ENCODE results near the gene PSMA8.

The PSMA8 gene

GRCh38 chr18:26226229-26227050 is 92.8 kb downstream of the PSMA8 start, which contains the start of gene TAF4B (continued):
- TF ChIP-seq ZBTB10 (tag by site-specific recombination; IDR thresholded peaks at IDR 0.05) (peak; percentile 72; the same call in 1 of the 2 replicates), ZNF664 (tag by site-specific recombination; IDR thresholded peaks at IDR 0.05) (no peak), HOXD13 (CRISPR knock-in tag; IDR thresholded peaks at IDR 0.05; ENCODE audit: borderline replicate concordance) (no peak), ZNF391 (tag by site-specific recombination; IDR thresholded peaks at IDR 0.05; ENCODE audit: borderline replicate concordance, low read depth) (0 out of 2 replicates have a peak, but pooled peaks have one; percentile 42), ZBTB8A (tag by site-specific recombination; IDR thresholded peaks at IDR 0.05) (peak; percentile 40), ZNF610 (tag by site-specific recombination; IDR thresholded peaks at IDR 0.05; ENCODE audit: borderline replicate concordance) (0 out of 2 replicates have a peak, but pooled peaks have one; percentile 44), KLF16 (tag by site-specific recombination; IDR thresholded peaks at IDR 0.05) (peak; percentile 68), ZNF473 (tag by site-specific recombination; IDR thresholded peaks at IDR 0.05) (no peak), WT1 (tag by site-specific recombination; IDR thresholded peaks at IDR 0.05) (no peak), ZEB2 (tag by site-specific recombination; IDR thresholded peaks at IDR 0.05) (no peak; the same call in none of the 2 replicates), INSM2 (tag by site-specific recombination; IDR thresholded peaks at IDR 0.05) (0 out of 2 replicates have a peak, but pooled peaks have one; percentile 33), ZIC2 (tag by site-specific recombination; IDR thresholded peaks at IDR 0.05) (peak; percentile 80), ZNF561 (tag by site-specific recombination; IDR thresholded peaks at IDR 0.05; ENCODE audit: borderline replicate concordance) (no peak), ZSCAN18 (tag by site-specific recombination; IDR thresholded peaks at IDR 0.05) (no peak), KLF7 (tag by site-specific recombination; IDR thresholded peaks at IDR 0.05; ENCODE audit: borderline replicate concordance) (0 out of 2 replicates have a peak, but pooled peaks have one; percentile 41), ZNF580 (tag by site-specific recombination; IDR thresholded peaks at IDR 0.05) (0 out of 2 replicates have a peak, but pooled peaks have one; percentile 23), ZNF132 (tag by site-specific recombination; IDR thresholded peaks at IDR 0.05; ENCODE audit: borderline replicate concordance) (no peak), ZNF645 (tag by site-specific recombination; IDR thresholded peaks at IDR 0.05) (no peak)
